IMR-90 (cell line): Measurements from ENCODE around the gene GBA2. TPM values are rescaled to one million over a fixed set of nuclear protein-coding genes. Genes with fewer than 3 reads are reported as not detected.

Experiments
- ATAC-seq: fragments of 200-7000 bp; cut with Tn5 transposase; 2 replicates; pipeline ENCODE4 v1.9.1; 2020; ENCODE audit warnings: low read depth, mild to moderate bottlenecking, moderate library complexity
- BruUV-seq: library from RNA; stranded (reverse); fragments of 400-500 nt; replicated peaks from 2 replicates; lab custom pipeline; 2021; lab: Mats Ljungman, UMichigan
- CTCF ChIA-PET: fragments of 300-600 bp; formaldehyde crosslinking; extraction: SDS; loops from one replicate; lab custom pipeline; 2021; ENCODE audit warnings: antibody characterized with exemption; lab: Yijun Ruan, JAX
- POLR2A ChIA-PET: fragments of 300-600 bp; sonication (Branson Sonifier 250); formaldehyde crosslinking; loops from one replicate; lab custom pipeline; 2022; ENCODE audit warnings: antibody characterized with exemption; ENCODE audit not compliant: unreplicated experiment; lab: Charles Lee
- DNase-seq: peaks from one replicate; pipeline ENCODE4 v3.0.0; 2013
- H2AFZ ChIP-seq: replicated peaks from 2 replicates; pipeline ENCODE3; 2013; ENCODE audit warnings: low read length, mild to moderate bottlenecking; ENCODE audit not compliant: poor library complexity
- H2AK5ac ChIP-seq: 2 replicates; pipeline ENCODE4 v1.6.1; 2013; ENCODE audit warnings: low read depth, low read length, inconsistent platforms
- H2AK9ac ChIP-seq: replicated peaks from 2 replicates; pipeline ENCODE3; 2013; ENCODE audit warnings: mild to moderate bottlenecking, low read depth, low read length, moderate library complexity; ENCODE audit not compliant: poor library complexity
- H2BK120ac ChIP-seq: 2 replicates; pipeline ENCODE4 v1.6.1; 2013; ENCODE audit warnings: low read depth, low read length, inconsistent platforms
- H2BK15ac ChIP-seq: 3 replicates; pipeline ENCODE4 v1.6.1; 2013; ENCODE audit warnings: low read depth, low read length, inconsistent platforms
- H2BK20ac ChIP-seq: 2 replicates; pipeline ENCODE4 v1.6.1; 2013; ENCODE audit warnings: low read depth, mild to moderate bottlenecking, inconsistent platforms, low read length, moderate library complexity
- H2BK5ac ChIP-seq: 2 replicates; pipeline ENCODE4 v1.6.1; 2013; ENCODE audit warnings: mild to moderate bottlenecking, low read depth, low read length, inconsistent platforms; ENCODE audit not compliant: poor library complexity, severe bottlenecking
- H3K14ac ChIP-seq: replicated peaks from 2 replicates; pipeline ENCODE4 v1.6.1; 2013; ENCODE audit warnings: low read depth, low read length, inconsistent platforms
- H3K18ac ChIP-seq: 2 replicates; pipeline ENCODE4 v1.6.1; 2013; ENCODE audit warnings: low read depth, low read length, control low read depth
- H3K23ac ChIP-seq: 2 replicates; pipeline ENCODE4 v1.6.1; 2013; ENCODE audit warnings: low read depth, low read length, inconsistent platforms
- H3K27ac ChIP-seq: 2 replicates; pipeline ENCODE4 v1.5.1; 2013; ENCODE audit warnings: mild to moderate bottlenecking, control low read depth, low read length; ENCODE audit not compliant: insufficient read depth
- H3K27me3 ChIP-seq: 2 replicates; pipeline ENCODE4 v1.6.1; 2013; ENCODE audit warnings: low read length; ENCODE audit not compliant: control insufficient read depth, insufficient read depth
- H3K36me3 ChIP-seq: 2 replicates; pipeline ENCODE4 v1.6.1; 2013; ENCODE audit warnings: low read length, mixed read lengths; ENCODE audit not compliant: control insufficient read depth, insufficient read depth
- H3K4ac ChIP-seq: 2 replicates; pipeline ENCODE4 v1.6.1; 2013; ENCODE audit warnings: low read depth, low read length, inconsistent platforms
- H3K4me1 ChIP-seq: 2 replicates; pipeline ENCODE4 v1.6.1; 2013; ENCODE audit warnings: low read length, mixed read lengths; ENCODE audit not compliant: control insufficient read depth, insufficient read depth
- H3K4me2 ChIP-seq: 2 replicates; pipeline ENCODE4 v1.6.1; 2013; ENCODE audit warnings: low read depth, mild to moderate bottlenecking, control low read depth, low read length, moderate library complexity
- H3K4me3 ChIP-seq: 2 replicates; pipeline ENCODE4 v1.5.1; 2013; ENCODE audit warnings: low read depth, mild to moderate bottlenecking, control low read depth, low read length, moderate library complexity; ENCODE audit not compliant: insufficient read depth
- H3K56ac ChIP-seq: 2 replicates; pipeline ENCODE4 v1.6.1; 2013; ENCODE audit warnings: low read length, inconsistent platforms; ENCODE audit not compliant: insufficient read depth; ENCODE audit errors: extremely low read depth
- H3K79me1 ChIP-seq, 2 experiments: 2 replicates each; pipeline ENCODE4 v1.6.1; 2013; ENCODE audit warnings: low read length in 2 of 2, inconsistent platforms in 1 of 2, low read depth in 1 of 2
- H3K9ac ChIP-seq: 2 replicates; pipeline ENCODE4 v1.6.1; 2013; ENCODE audit warnings: low read depth, low read length, control low read depth
- H3K9me1 ChIP-seq: 2 replicates; pipeline ENCODE4 v1.6.1; 2013; ENCODE audit warnings: low read length, inconsistent platforms; ENCODE audit not compliant: insufficient read depth
- H3K9me3 ChIP-seq: 2 replicates; pipeline ENCODE4 v1.6.1; 2013; ENCODE audit warnings: low read length; ENCODE audit not compliant: control insufficient read depth, insufficient read depth
- H4K20me1 ChIP-seq: 2 replicates; pipeline ENCODE4 v1.6.1; 2013; ENCODE audit warnings: low read length, inconsistent platforms; ENCODE audit not compliant: insufficient read depth
- H4K5ac ChIP-seq: 2 replicates; pipeline ENCODE4 v1.6.1; 2013; ENCODE audit warnings: mild to moderate bottlenecking, low read depth, low read length, control low read depth
- H4K8ac ChIP-seq, 2 experiments: 2 replicates each; pipeline ENCODE4 v1.6.1; 2013; ENCODE audit warnings: low read depth in 2 of 2, low read length in 2 of 2, control low read depth in 1 of 2, inconsistent platforms in 1 of 2
- H4K91ac ChIP-seq: 2 replicates; pipeline ENCODE4 v1.6.1; 2013; ENCODE audit warnings: low read depth, low read length, inconsistent platforms; ENCODE audit not compliant: insufficient read depth
- CEBPB ChIP-seq: IDR thresholded peaks from 2 replicates; pipeline ENCODE4 v1.6.1; 2012; ENCODE audit warnings: low read depth, low read length, improper control_type of control experiment
- MAFK ChIP-seq: IDR thresholded peaks from 2 replicates; pipeline ENCODE4 v1.6.1; 2012; ENCODE audit warnings: low read depth, low read length, improper control_type of control experiment
- MAZ ChIP-seq: IDR thresholded peaks from 2 replicates; pipeline ENCODE4 v1.6.1; 2012; ENCODE audit warnings: low read depth, mild to moderate bottlenecking, low read length, improper control_type of control experiment, moderate library complexity, borderline replicate concordance
- POLR2A ChIP-seq: IDR thresholded peaks from 2 replicates; pipeline ENCODE4 v1.6.1; 2012; ENCODE audit warnings: mild to moderate bottlenecking, low read depth, low read length
- RAD21 ChIP-seq: IDR thresholded peaks from 2 replicates; pipeline ENCODE4 v1.6.1; 2012; ENCODE audit warnings: low read length, improper control_type of control experiment
- RCOR1 ChIP-seq: IDR thresholded peaks from 2 replicates; pipeline ENCODE4 v1.6.1; 2012; ENCODE audit warnings: mild to moderate bottlenecking, low read length, improper control_type of control experiment; ENCODE audit not compliant: insufficient replicate concordance
- RFX5 ChIP-seq: IDR thresholded peaks from 2 replicates; pipeline ENCODE4 v1.8.0; 2012; ENCODE audit warnings: low read depth, mild to moderate bottlenecking, low read length, moderate library complexity
- SMC3 ChIP-seq: fragments of 150-350 bp; IDR thresholded peaks from 2 replicates; pipeline ENCODE4 v1.6.1; 2016; ENCODE audit warnings: low read depth, mild to moderate bottlenecking, antibody characterized with exemption, low read length, moderate library complexity
- WGBS, 2 experiments: methylation state at CpG; one replicate each; pipeline versions ENCODE4 v1.1.5 to v1.1.7; 2013; ENCODE audit warnings: missing lambda C conversion rate in 2 of 2; ENCODE audit not compliant: insufficient read length in 1 of 2; ENCODE audit errors: extremely low coverage in 2 of 2; 5-methylcytosine and 5-hydroxymethylcytosine counted together
- dilution Hi-C: fragments of 300-500 bp; cut with HindIII; formaldehyde crosslinking; loops from one replicate; pipeline ENCODE4 v1.14.3; 2018; ENCODE audit warnings: low sequenced_read_pairs; ENCODE audit not compliant: unreplicated experiment
- in situ Hi-C: fragments of 300-500 bp; cut with MboI; formaldehyde crosslinking; loops from 3 replicates; pipeline ENCODE4 v1.14.3; 2019; ENCODE audit warnings: low sequenced_read_pairs, inconsistent platforms, mixed read lengths
- intact Hi-C: fragments of 100-400 bp; cut with micrococcal nuclease; formaldehyde crosslinking; loops from 2 replicates; pipeline ENCODE4 v1.10.0; 2022
- polyA plus RNA-seq, 3 experiments: library from polyadenylated mRNA; depleted of rRNA; stranded (reverse); fragments of >200 nt; gene quantifications; 2 replicates each; pipeline ENCODE4 v1.2.3, GENCODE V29; 2012; ENCODE audit warnings: low replicate concordance in 1 of 3
- total RNA-seq: library from RNA; depleted of rRNA; stranded (reverse); fragments of >200 nt; gene quantifications from 2 replicates; pipeline ENCODE4 v1.2.3, GENCODE V29; 2012
- TF ChIP-seq, protein P1 (sequence below): fragments of 150-350 bp; IDR thresholded peaks from 2 replicates; pipeline ENCODE4 v1.6.1; 2017; ENCODE audit warnings: mild to moderate bottlenecking, antibody characterized with exemption, low read length, low read depth

GBA2 gene
- total and polyA plus RNA-seq, 2 of the 4 experiments (the other 2 are of a cell fraction), result 18.1 to 38.2 TPM

- Histone ChIP-seq H3K4me3 (peak overlapping the region; percentile 83), H3K18ac (peak overlapping the region; percentile 80), H3K9ac (peak overlapping the region; percentile 95), H2BK20ac (peak overlapping the region; percentile 30; the same call in 1 of the 2 replicates), H4K8ac (peak overlapping the region; percentile 93 to 98), H3K27me3 (no peaks in the 10 kb centered on the region), H3K79me1 (peaks cover 0 to 53% of the 10 kb centered on the region in 2 experiments; a peak in 3 of 4 replicates), H4K91ac (peak overlapping the region; percentile 99), H4K5ac (peak overlapping the region; percentile 86), H3K4me2 (peak overlapping the region; percentile 83), H4K20me1 (peaks cover 40% of the 10 kb centered on the region), H2AFZ (peak overlapping the region; percentile 85), H3K4me1 (peaks cover 20% of the 10 kb centered on the region), H3K9me1 (peaks cover 14% of the 10 kb centered on the region; the same call in 1 of the 2 replicates), H2AK9ac (peak overlapping the region; percentile 77), H3K23ac (peak overlapping the region; percentile 84), H3K36me3 (peaks cover 26% of the 10 kb centered on the region), H2BK5ac (peak overlapping the region; percentile 98), H2BK120ac (peak overlapping the region; percentile 86), H3K56ac (peak overlapping the region; percentile 82), H3K4ac (peak overlapping the region; percentile 99), H2BK15ac (peak overlapping the region; percentile 95; the same call in 2 of the 3 replicates), H3K9me3 (no peaks in the 10 kb centered on the region), H3K27ac (peak overlapping the region; percentile 98), H2AK5ac (peak overlapping the region; percentile 97), H3K14ac (peak overlapping the region; percentile 91)
- ChIA-PET CTCF (interaction anchor here (0.7 to 1.2 kb wide), 3 partner anchors 10 to 37 kb away, joined by 3 to 4 read pairs (median 4); no protein-coding TSS in a partner anchor), POLR2A (interaction anchor here (0.6 to 2.6 kb wide), 10 partner anchors 8 to 202 kb away, joined by 3 to 25 read pairs (median 4); partner anchors contain the start of genes CREB3 and TLN1)
- 0% methylated on average over 4 of the region's 61 CpGs; no CpG with 5 or more reads in 1 of the 2 experiments for WGBS, 2 experiments
- dilution Hi-C loops (no loop called here), intact Hi-C loops (loop anchor here (2.0 to 5.0 kb wide), 2 partner anchors 33 to 38 kb away; partner anchors contain the start of genes CCDC107 and RMRP), in situ Hi-C loops (no loop called here)
- ATAC-seq (peak; percentile 55), DNase-seq (peak; percentile 75)
- BruUV-seq, result no TSS peak
- TF ChIP-seq RCOR1 (no peak), RFX5 (no peak), POLR2A (peak; percentile 35; the same call in 1 of the 2 replicates), MAZ (peak; percentile 83; the same call in 1 of the 2 replicates), MAFK (no peak), RAD21 (no peak), SMC3 (no peak), CEBPB (peak; percentile 46)
- TF ChIP-seq, protein P1, sequence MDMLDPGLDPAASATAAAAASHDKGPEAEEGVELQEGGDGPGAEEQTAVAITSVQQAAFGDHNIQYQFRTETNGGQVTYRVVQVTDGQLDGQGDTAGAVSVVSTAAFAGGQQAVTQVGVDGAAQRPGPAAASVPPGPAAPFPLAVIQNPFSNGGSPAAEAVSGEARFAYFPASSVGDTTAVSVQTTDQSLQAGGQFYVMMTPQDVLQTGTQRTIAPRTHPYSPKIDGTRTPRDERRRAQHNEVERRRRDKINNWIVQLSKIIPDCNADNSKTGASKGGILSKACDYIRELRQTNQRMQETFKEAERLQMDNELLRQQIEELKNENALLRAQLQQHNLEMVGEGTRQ, result peak; percentile 40; the same call in 1 of the 2 replicates
Measured at GRCh38 chr9:35690614-35691333, 58.3 kb downstream of the GBA2 start.
